ENCODE data around the gene MAGI3. TPM values are rescaled to one million over a fixed set of nuclear protein-coding genes. Genes with fewer than 3 reads are reported as not detected.

Gene MAGI3
- polyA plus RNA-seq, 1 donor from 2014 or later, result 10.8 TPM

DNA sequence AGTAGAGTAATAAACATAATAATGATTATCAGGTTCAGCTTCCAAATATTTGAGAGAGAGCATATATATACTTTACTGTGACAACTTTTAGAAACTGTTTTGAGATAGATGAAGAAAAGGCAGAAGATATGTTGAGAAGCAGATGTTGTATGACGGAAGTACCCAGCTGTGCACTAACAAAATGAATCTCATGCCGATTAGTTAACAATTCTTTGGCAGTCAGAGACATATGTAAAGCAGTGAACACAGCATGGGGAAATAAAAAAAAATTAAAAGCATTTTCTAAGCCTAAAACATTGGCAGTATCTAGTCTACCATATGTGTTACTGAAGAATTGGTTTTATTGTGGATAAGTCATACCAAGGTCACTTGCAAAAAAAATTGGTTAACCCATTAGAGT, 51.8 kb downstream of the MAGI3 start:
- no peak overlapping the region for H3K27ac ChIP-seq (ENCODE audit: low read length)
- H3F3A ChIP-seq (ENCODE audit: insufficient read depth, low read length, poor library complexity, severe bottlenecking), result no peaks in the 10 kb centered on the region
- no peaks in the 10 kb centered on the region for H3K79me2 ChIP-seq (replicated peaks; ENCODE audit: insufficient read depth, low read length)
- H3K9ac ChIP-seq (ENCODE audit: low read length), result no peak overlapping the region
- no peak overlapping the region for H3K4me2 ChIP-seq (ENCODE audit: low read length)
- H4K20me1 ChIP-seq (ENCODE audit: insufficient read depth), result no peaks in the 10 kb centered on the region
- no peak overlapping the region for H2AFZ ChIP-seq (ENCODE audit: low read depth, low read length)
- no peaks in the 10 kb centered on the region for H3K27me3 ChIP-seq (ENCODE audit: insufficient read depth, low read depth, low read length)
- no peaks in the 10 kb centered on the region for H3K9me3 ChIP-seq (ENCODE audit: low read length)
- H3K9me2 ChIP-seq (ENCODE audit: insufficient read depth, low read length), result no peaks in the 10 kb centered on the region
- TF ChIP-seq EP300 (conservative IDR thresholded peaks at IDR 0.05; ENCODE audit: poor library complexity, severe bottlenecking), result no peak
- no peak for TF ChIP-seq TAF1 (IDR thresholded peaks at IDR 0.05; ENCODE audit: low read depth)
- no peak for TF ChIP-seq POLR2AphosphoS5 (IDR thresholded peaks at IDR 0.05)
- no peak for TF ChIP-seq MXI1 (conservative IDR thresholded peaks at IDR 0.05; ENCODE audit: poor library complexity, severe bottlenecking)
- no peaks in the 10 kb centered on the region for H3K36me3 ChIP-seq (ENCODE audit: insufficient read depth, low read length)
- no peak overlapping the region for H3K4me3 ChIP-seq (ENCODE audit: low read length)

DNA sequence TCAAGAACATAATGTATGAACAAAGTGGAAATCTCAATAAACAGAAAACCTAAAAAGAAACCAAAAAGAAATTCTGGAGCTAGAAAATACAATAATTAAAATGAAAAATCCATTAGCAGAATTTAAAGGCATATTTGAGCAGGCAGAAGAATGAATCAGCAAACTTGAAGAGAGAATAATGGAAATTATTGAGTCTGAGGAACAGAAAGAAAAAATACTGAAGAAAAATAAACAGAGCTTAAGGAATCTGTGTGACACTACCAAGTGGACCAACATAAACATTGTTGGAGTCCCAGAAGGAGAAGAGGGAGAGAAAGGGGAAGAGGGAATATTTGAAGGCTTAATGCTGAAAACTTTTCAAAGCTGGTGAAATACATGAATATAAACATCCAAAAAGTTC, 54.5 kb downstream of the MAGI3 start:
- Histone ChIP-seq H3K9ac (ENCODE audit: low read length) (no peak overlapping the region), H4K20me1 (ENCODE audit: insufficient read depth) (no peaks in the 10 kb centered on the region), H3K79me2 (replicated peaks; ENCODE audit: insufficient read depth, low read length) (no peaks in the 10 kb centered on the region), H3K36me3 (ENCODE audit: insufficient read depth, low read length) (no peaks in the 10 kb centered on the region), H3K27ac (ENCODE audit: low read length) (no peak overlapping the region), H3K4me3 (ENCODE audit: low read length) (no peak overlapping the region), H3K27me3 (ENCODE audit: insufficient read depth, low read depth, low read length) (no peaks in the 10 kb centered on the region), H2AFZ (ENCODE audit: low read depth, low read length) (no peak overlapping the region), H3K4me2 (ENCODE audit: low read length) (no peak overlapping the region), H3K9me2 (ENCODE audit: insufficient read depth, low read length) (no peaks in the 10 kb centered on the region), H3K9me3 (ENCODE audit: low read length) (no peaks in the 10 kb centered on the region), H3F3A (ENCODE audit: insufficient read depth, low read length, poor library complexity, severe bottlenecking) (no peaks in the 10 kb centered on the region)
- TF ChIP-seq EZH2 (IDR thresholded peaks at IDR 0.05; ENCODE audit: borderline replicate concordance, insufficient read depth, low read length, poor library complexity, severe bottlenecking), result no peak
- TF ChIP-seq REST (IDR thresholded peaks at IDR 0.05; ENCODE audit: borderline replicate concordance), result no peak
- TF ChIP-seq RAD21 (conservative IDR thresholded peaks at IDR 0.05), result no peak
- TF ChIP-seq MXI1 (conservative IDR thresholded peaks at IDR 0.05; ENCODE audit: poor library complexity, severe bottlenecking), result no peak
- no peak for TF ChIP-seq CTCF (IDR thresholded peaks at IDR 0.05; ENCODE audit: poor library complexity, severe bottlenecking)
- no peak for TF ChIP-seq POLR2AphosphoS5 (IDR thresholded peaks at IDR 0.05)
- no peak for TF ChIP-seq EP300 (conservative IDR thresholded peaks at IDR 0.05; ENCODE audit: poor library complexity, severe bottlenecking)
- TF ChIP-seq SMC3 (conservative IDR thresholded peaks at IDR 0.05; ENCODE audit: poor library complexity), result no peak

DNA sequence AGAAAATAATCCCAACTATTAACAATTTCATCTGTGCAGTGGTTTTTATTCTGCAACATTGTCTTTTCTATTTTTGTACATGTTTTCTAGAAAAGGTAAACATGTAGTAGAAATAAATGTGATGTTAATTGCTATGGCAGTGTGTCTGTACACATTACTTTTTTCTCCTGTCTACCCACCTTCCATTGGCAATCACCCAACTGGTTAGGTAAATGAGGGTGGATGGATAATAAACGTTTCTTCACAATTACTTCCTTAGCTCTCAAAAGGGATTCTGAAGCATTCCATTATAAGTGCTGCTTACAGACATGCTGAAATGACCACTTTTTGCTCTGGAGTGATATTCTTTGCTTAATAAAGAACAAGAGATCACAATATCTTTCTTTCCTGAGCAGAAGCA, 61.4 kb downstream of the MAGI3 start:
- H3K36me3 ChIP-seq (ENCODE audit: insufficient read depth, low read length), result no peaks in the 10 kb centered on the region
- H3K4me3 ChIP-seq (ENCODE audit: low read length), result no peak overlapping the region
- no peak overlapping the region for H3K4me2 ChIP-seq (ENCODE audit: low read length)
- TF ChIP-seq POLR2AphosphoS5 (IDR thresholded peaks at IDR 0.05) (no peak), REST (IDR thresholded peaks at IDR 0.05; ENCODE audit: borderline replicate concordance) (no peak)
- H3K9me3 ChIP-seq (ENCODE audit: low read length), result peaks cover 7% of the 10 kb centered on the region
- H3F3A ChIP-seq (ENCODE audit: insufficient read depth, low read length, poor library complexity, severe bottlenecking), result no peaks in the 10 kb centered on the region
- no peaks in the 10 kb centered on the region for H3K27me3 ChIP-seq (ENCODE audit: insufficient read depth, low read depth, low read length)
- H3K9ac ChIP-seq (ENCODE audit: low read length), result no peak overlapping the region
- peaks cover 6% of the 10 kb centered on the region for H3K79me2 ChIP-seq (replicated peaks; ENCODE audit: insufficient read depth, low read length)
- no peak overlapping the region for H2AFZ ChIP-seq (ENCODE audit: low read depth, low read length)
- H3K27ac ChIP-seq (ENCODE audit: low read length), result no peak overlapping the region
- H4K20me1 ChIP-seq (ENCODE audit: insufficient read depth), result no peaks in the 10 kb centered on the region
- H3K9me2 ChIP-seq (ENCODE audit: insufficient read depth, low read length), result no peaks in the 10 kb centered on the region

All from neural cell (in vitro differentiated cells).